ENCODE measurements around the gene MDM2.

GRCh38 chr12:68827895-68828671, 20.1 kb downstream of the MDM2 start:
- TF ChIP-seq SRF (IDR thresholded peaks at IDR 0.05; ENCODE audit: low read depth, low read length) (no peak), POLR2AphosphoS5 (IDR thresholded peaks at IDR 0.05; ENCODE audit: low read depth, low read length) (no peak; the same call in 1 of the 2 replicates), SP2 (IDR thresholded peaks at IDR 0.05; ENCODE audit: low read length) (no peak), POLR2A (IDR thresholded peaks at IDR 0.05; ENCODE audit: control extremely low read depth in 1 of 2, low read depth in 2 of 2, low read length in 2 of 2) (no peak), PHF8 (conservative IDR thresholded peaks at IDR 0.05; ENCODE audit: low read depth, low read length) (no peak)

Measured in H1 (cell line).